HUES6 (cell line): Measurements from ENCODE around the gene RASIP1.
A peak's percentile ranks its signal among the peaks of the same experiment; 100 is the strongest.
"Not testable (repeated sequence)": the region's sequence is repeated elsewhere in the genome, so short reads cannot be mapped to it uniquely, and the experiment has no call there.

Experiments
- H3K27ac ChIP-seq: 2 replicates; pipeline ENCODE4 v1.7.0; 2013; ENCODE audit warnings: low read depth, mild to moderate bottlenecking, low read length, inconsistent platforms
- H3K27me3 ChIP-seq: 2 replicates; pipeline ENCODE4 v1.6.1; 2013; ENCODE audit warnings: low read length; ENCODE audit not compliant: control insufficient read depth, insufficient read depth
- H3K36me3 ChIP-seq: 2 replicates; pipeline ENCODE4 v1.6.1; 2013; ENCODE audit warnings: low read length; ENCODE audit not compliant: control insufficient read depth, insufficient read depth
- H3K4me1 ChIP-seq: 2 replicates; pipeline ENCODE4 v1.6.1; 2013; ENCODE audit warnings: low read length; ENCODE audit not compliant: control insufficient read depth, insufficient read depth
- H3K4me3 ChIP-seq: 2 replicates; pipeline ENCODE4 v1.5.1; 2013; ENCODE audit warnings: low read depth, low read length
- H3K9ac ChIP-seq: one replicate; pipeline ENCODE4 v1.6.1; 2013; ENCODE audit warnings: mild to moderate bottlenecking, low read length
- H3K9me3 ChIP-seq: 2 replicates; pipeline ENCODE4 v1.6.1; 2013; ENCODE audit warnings: low read depth, low read length; ENCODE audit not compliant: control insufficient read depth, insufficient read depth

The RASIP1 gene

GRCh38 chr19:48681127-48681470 is 59.3 kb downstream of the RASIP1 start:
- Histone ChIP-seq H3K27me3 (no peaks in the 10 kb centered on the region), H3K4me1 (no peaks in the 10 kb centered on the region)

DNA sequence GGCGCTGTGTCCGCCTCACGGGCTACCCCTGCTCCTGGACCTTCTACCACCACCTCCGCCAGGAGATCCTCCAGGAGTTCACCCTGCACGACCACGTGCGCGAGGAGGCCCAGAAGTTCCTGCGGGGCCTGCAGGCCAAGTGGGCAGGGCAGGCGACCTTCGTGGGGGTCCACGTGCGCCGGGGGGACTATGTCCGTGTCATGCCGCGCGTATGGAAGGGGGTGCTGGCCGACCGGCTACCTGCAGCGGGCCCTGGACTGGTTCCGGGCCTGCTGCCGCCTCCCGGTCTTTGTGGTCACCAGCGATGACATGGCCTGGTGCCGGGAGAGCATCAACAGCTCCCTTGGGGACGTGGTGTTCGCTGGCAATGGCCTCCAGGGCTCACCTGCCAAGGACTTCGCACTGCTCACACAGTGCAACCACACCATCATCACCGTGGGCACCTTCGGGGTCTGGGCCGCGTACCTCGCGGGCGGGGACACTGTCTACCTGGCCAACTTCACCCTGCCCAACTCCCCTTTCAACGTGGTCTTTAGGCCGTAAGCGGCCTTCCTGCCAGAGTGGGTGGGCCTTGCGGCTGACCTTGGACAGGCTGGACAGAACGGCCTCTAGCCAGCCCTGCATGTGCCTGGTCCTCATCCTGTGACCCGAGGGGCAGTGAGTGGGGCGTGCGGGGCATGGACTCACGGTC is 59.8 kb downstream of the RASIP1 start:
- Histone ChIP-seq H3K27me3 (no peaks in the 10 kb centered on the region), H3K9me3 (no peaks in the 10 kb centered on the region), H3K36me3 (no peaks in the 10 kb centered on the region), H3K27ac (no peak overlapping the region), H3K9ac (no peak overlapping the region), H3K4me3 (no peak overlapping the region), H3K4me1 (peaks cover 2% of the 10 kb centered on the region)

More at GRCh38 chr19:48681127-48681470, 59.3 kb downstream of the RASIP1 start:
- Histone ChIP-seq H3K27ac (no peak overlapping the region), H3K36me3 (no peaks in the 10 kb centered on the region), H3K4me3 (no peak overlapping the region), H3K9me3 (no peaks in the 10 kb centered on the region), H3K9ac (no peak overlapping the region)

GRCh38 chr19:48680006-48680405 is 60.4 kb downstream of the RASIP1 start:
- not testable (repeated sequence) for H3K27me3 ChIP-seq, H3K9ac ChIP-seq, H3K4me1 ChIP-seq, H3K36me3 ChIP-seq, H3K4me3 ChIP-seq, H3K9me3 ChIP-seq, H3K27ac ChIP-seq

DNA sequence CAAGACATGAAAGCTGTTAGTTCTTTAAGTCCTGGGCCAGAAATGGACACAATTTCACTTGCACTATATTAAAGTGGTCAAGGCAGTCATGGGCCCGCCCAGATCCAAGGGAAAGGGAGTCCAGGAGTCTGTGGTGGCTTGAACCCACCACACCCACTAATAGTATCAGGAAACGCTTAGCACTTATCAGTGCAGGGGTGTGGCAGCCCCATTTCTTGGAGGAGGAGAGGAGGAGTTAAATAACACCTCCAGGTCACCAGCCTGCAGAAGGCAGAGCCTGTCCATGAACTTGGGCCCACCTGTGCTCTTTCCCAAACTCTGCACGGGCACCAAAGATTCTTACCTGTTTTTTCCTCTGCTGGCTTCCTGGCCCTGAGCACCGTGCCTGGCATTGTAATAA is 62.2 kb downstream of the RASIP1 start:
- Histone ChIP-seq H3K9ac (no peak overlapping the region), H3K36me3 (no peaks in the 10 kb centered on the region), H3K27ac (no peak overlapping the region), H3K9me3 (no peaks in the 10 kb centered on the region), H3K4me1 (peaks cover 24% of the 10 kb centered on the region), H3K4me3 (no peak overlapping the region), H3K27me3 (peaks cover 18% of the 10 kb centered on the region)

- no peaks in the 10 kb centered on the region for H3K36me3 ChIP-seq
- H3K4me1 ChIP-seq: peaks cover 29% of the 10 kb centered on the region
- H3K27me3 ChIP-seq: peaks cover 21% of the 10 kb centered on the region
- H3K9ac ChIP-seq: no peak overlapping the region
- H3K4me3 ChIP-seq: no peak overlapping the region
- no peak overlapping the region for H3K27ac ChIP-seq
- no peaks in the 10 kb centered on the region for H3K9me3 ChIP-seq
Observed at GRCh38 chr19:48676887-48677286, 63.5 kb downstream of the RASIP1 start.

- H3K27ac ChIP-seq: no peak overlapping the region
- H3K36me3 ChIP-seq: no peaks in the 10 kb centered on the region
- H3K9ac ChIP-seq: no peak overlapping the region
- H3K27me3 ChIP-seq: peaks cover 21% of the 10 kb centered on the region
- peaks cover 29% of the 10 kb centered on the region for H3K4me1 ChIP-seq
- no peak overlapping the region for H3K4me3 ChIP-seq
- no peaks in the 10 kb centered on the region for H3K9me3 ChIP-seq
Observed at GRCh38 chr19:48676487-48676886, 63.9 kb downstream of the RASIP1 start.

DNA sequence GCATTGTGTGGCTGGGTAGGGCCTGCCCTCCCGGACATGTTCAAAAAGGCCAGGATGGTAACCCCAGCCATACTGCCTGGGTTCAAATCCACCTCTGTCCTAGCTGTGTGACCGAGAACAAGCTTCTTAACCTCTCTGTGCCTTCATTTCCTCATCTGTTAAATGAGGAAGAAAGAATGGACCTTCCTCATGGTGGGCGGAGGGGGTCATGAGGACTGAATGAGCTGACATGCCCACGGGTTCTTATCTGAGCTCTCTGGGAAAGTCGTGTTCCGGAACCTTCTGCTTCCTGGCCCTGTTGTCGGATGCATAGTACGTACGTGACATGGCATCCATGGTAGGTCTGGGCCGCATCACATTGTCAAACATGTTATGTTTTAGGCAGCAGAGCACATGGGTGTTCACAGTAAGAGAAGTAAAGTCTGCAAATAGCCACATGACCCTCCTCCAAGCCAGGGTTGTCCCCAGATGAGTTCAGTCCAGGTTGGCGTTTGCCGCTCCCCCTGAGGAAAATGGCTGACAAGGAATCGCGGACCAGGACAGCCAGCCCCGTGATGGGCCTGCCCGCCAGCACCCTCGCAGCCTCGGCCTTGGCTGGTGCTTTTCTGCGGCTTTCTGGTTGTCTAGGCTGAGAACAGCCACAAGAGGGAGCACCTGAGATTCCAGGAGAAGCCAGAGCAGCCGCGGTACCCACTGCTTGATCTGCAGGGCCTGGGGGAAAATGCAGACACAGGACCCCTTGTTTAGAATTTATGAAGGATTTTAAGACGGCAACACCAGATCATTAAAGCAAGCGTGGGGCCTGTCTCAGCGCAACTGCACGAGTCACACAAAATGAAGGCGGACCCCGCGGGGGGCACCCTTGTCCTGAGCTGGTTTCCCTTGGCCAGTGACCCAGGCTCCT is 65.2 kb downstream of the RASIP1 start:
- Histone ChIP-seq H3K9ac (no peak overlapping the region), H3K27ac (no peak overlapping the region), H3K4me3 (peak overlapping the region; percentile 28; the same call in 1 of the 2 replicates), H3K4me1 (peaks cover 32% of the 10 kb centered on the region), H3K36me3 (no peaks in the 10 kb centered on the region), H3K27me3 (peaks cover 21% of the 10 kb centered on the region), H3K9me3 (no peaks in the 10 kb centered on the region)

DNA sequence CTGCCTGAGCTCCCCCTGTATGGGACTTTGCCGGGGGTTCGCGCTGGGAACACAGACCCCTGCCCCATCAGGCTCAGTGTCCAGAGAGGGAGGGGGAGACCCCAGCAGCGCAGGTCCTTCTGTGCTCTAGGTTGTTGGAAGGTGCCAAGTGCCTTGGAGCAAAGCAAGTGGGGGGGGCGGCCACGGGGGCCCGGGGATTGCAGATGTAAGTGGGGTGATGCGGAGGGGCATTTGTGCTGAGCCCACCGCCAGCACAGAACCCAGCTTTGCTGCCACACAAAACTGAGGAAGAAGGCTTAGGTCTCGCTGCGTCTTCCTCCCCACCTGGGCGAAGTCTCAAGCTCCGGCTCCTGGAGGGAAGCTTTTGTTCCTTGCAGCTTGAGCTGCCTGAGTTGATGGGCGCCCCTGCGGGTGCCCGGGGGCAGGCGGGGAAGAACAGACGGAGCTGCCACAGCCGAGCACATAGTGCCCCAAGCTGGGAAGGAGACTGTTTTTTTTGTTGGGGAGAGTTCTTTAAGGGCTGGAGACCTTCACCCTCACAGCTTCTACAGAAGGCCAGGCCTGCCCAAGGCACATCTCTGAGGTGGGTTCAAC is 66.1 kb downstream of the RASIP1 start:
- Histone ChIP-seq H3K27me3 (peaks cover 21% of the 10 kb centered on the region), H3K4me1 (peaks cover 32% of the 10 kb centered on the region), H3K36me3 (no peaks in the 10 kb centered on the region), H3K9ac (no peak overlapping the region), H3K4me3 (peak overlapping the region; percentile 28), H3K9me3 (0 out of 2 replicates have a peak, but pooled peaks cover 3% of the 10 kb centered on the region), H3K27ac (no peak overlapping the region)

GRCh38 chr19:48673436-48674100 is 66.8 kb downstream of the RASIP1 start:
- H3K36me3 ChIP-seq: no peaks in the 10 kb centered on the region
- H3K4me3 ChIP-seq: peak overlapping the region; percentile 28

DNA sequence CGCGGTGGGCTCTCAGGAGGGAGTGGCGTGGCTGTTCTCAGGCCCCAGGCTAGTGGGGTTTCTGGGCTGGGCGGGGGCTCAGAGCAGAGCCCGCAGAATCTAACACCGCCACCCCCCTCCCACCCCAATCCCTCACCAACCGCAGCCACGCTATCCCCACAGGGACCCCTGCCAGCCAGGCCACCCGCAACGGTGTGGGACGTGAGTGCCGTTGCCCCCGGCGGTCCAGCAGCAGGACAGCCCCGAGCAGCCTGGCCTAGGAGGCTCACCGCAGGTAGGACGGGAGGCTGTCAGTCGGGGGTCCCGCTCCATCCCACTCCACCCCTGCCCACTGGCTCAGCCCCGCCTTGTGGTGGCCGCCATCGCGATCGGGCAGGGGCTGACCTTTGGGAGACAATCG is 67.4 kb downstream of the RASIP1 start, which contains the start of gene NTN5:
TSS of gene NTN5 (minus strand) at position 24 of the 400 bp plus-strand sequence. CDS start 2,031 bp downstream, outside the sequence.
- H3K4me1 ChIP-seq: peaks cover 32% of the 10 kb centered on the region
- 0 out of 2 replicates have a peak, but pooled peaks cover 3% of the 10 kb centered on the region for H3K9me3 ChIP-seq
- no peak within 1 kb of the TSS for H3K9ac ChIP-seq
- no peak within 1 kb of the TSS for H3K27ac ChIP-seq
- peak within 1 kb of the TSS; percentile 28 for H3K4me3 ChIP-seq
- peaks cover 21% of the 10 kb centered on the region for H3K27me3 ChIP-seq
- H3K36me3 ChIP-seq: no peaks in the 10 kb centered on the region

More at GRCh38 chr19:48673436-48674100, 66.8 kb downstream of the RASIP1 start:
- Histone ChIP-seq H3K9ac (no peak overlapping the region), H3K9me3 (0 out of 2 replicates have a peak, but pooled peaks cover 3% of the 10 kb centered on the region), H3K4me1 (peaks cover 32% of the 10 kb centered on the region), H3K27me3 (peaks cover 21% of the 10 kb centered on the region), H3K27ac (no peak overlapping the region)
